CD4-positive, alpha-beta T cell (primary cell): ENCODE data around the gene MEG3. TPM values are rescaled to one million over a fixed set of nuclear protein-coding genes. Genes with fewer than 3 reads are reported as not detected.

ENCODE experiments used
- ATAC-seq: fragments of 200-7000 bp; cut with Tn5 transposase; one replicate; pipeline ENCODE4 v1.10.0; 2022; ENCODE audit warnings: mild to moderate bottlenecking; ENCODE audit not compliant: poor library complexity
- CTCF ChIA-PET: fragments of 350-600 bp; sonication (Branson Sonifier 250); formaldehyde crosslinking; loops from one replicate; lab custom pipeline; 2021; ENCODE audit warnings: antibody characterized with exemption, inconsistent platforms; lab: Charles Lee
- POLR2A ChIA-PET: fragments of 350-600 bp; sonication (Branson Sonifier 250); formaldehyde crosslinking; loops from one replicate; lab custom pipeline; 2021; ENCODE audit warnings: antibody characterized with exemption, inconsistent platforms; lab: Charles Lee
- DNase-seq, 14 experiments: peaks; one replicate each; pipeline ENCODE4 v3.0.0-alpha.2; 2013 to 2020; ENCODE audit warnings: mixed read lengths in 2 of 14
- H3K27ac ChIP-seq, 2 donors: one replicate each; pipeline versions ENCODE4 v1.5.1 to v1.7.0; 2013; ENCODE audit warnings: low read length in 2 of 2, low read depth in 1 of 2, mild to moderate bottlenecking in 1 of 2
- H3K27me3 ChIP-seq, 2 experiments: 1 replicate in 1 of 2; 2 replicates in 1 of 2; pipeline versions ENCODE4 v1.6.1 to v1.7.0; 2013; ENCODE audit warnings: low read length in 2 of 2, control low read depth in 1 of 2, mild to moderate bottlenecking in 1 of 2, moderate library complexity in 1 of 2; ENCODE audit not compliant: insufficient read depth in 2 of 2, control insufficient read depth in 1 of 2
- H3K36me3 ChIP-seq: one replicate; pipeline ENCODE4 v1.6.1; 2013; ENCODE audit warnings: low read length, control low read depth; ENCODE audit not compliant: insufficient read depth
- H3K4me1 ChIP-seq: one replicate; pipeline ENCODE4 v1.6.1; 2013; ENCODE audit warnings: low read length, control low read depth; ENCODE audit not compliant: insufficient read depth
- H3K4me3 ChIP-seq: one replicate; pipeline ENCODE4 v1.5.1; 2013; ENCODE audit warnings: mild to moderate bottlenecking, low read length, moderate library complexity
- H3K9me3 ChIP-seq, 2 experiments: 1 replicate in 1 of 2; 2 replicates in 1 of 2; pipeline versions ENCODE4 v1.6.1 to v1.7.0; 2013; ENCODE audit warnings: low read length in 2 of 2, mild to moderate bottlenecking in 2 of 2, control low read depth in 1 of 2, moderate library complexity in 1 of 2; ENCODE audit not compliant: control insufficient read depth in 1 of 2, insufficient read depth in 1 of 2
- H3K27ac Mint-ChIP-seq: one replicate; pipeline ENCODE4 v1.8.0; 2020; ENCODE audit warnings: mixed read lengths
- H3K27me3 Mint-ChIP-seq: one replicate; pipeline ENCODE4 v1.8.0; 2021; ENCODE audit warnings: mixed read lengths
- H3K36me3 Mint-ChIP-seq: one replicate; pipeline ENCODE4 v1.8.0; 2021; ENCODE audit warnings: low read depth, mixed read lengths
- H3K4me1 Mint-ChIP-seq: one replicate; pipeline ENCODE4 v1.8.0; 2021; ENCODE audit warnings: low read depth, mixed read lengths
- H3K4me3 Mint-ChIP-seq: one replicate; pipeline ENCODE4 v1.8.0; 2020; ENCODE audit warnings: mild to moderate bottlenecking, mixed read lengths
- H3K9me3 Mint-ChIP-seq: one replicate; pipeline ENCODE4 v1.8.0; 2020; ENCODE audit warnings: mixed read lengths
- intact Hi-C, 2 experiments: fragments of 100-400 bp; cut with DNase I in 1 of 2; cut with micrococcal nuclease in 1 of 2; formaldehyde crosslinking; loops; one replicate each; pipeline versions ENCODE4 v1.15.1 to v1.9.0; 2023 to 2025; cut with DNase I, micrococcal nuclease
- total RNA-seq, 174 experiments: library from RNA in 2 of 174; stranded (reverse) in 2 of 174; gene quantifications; one replicate each; pipeline ENCODE4 v1.2.3 and lab custom pipeline; 2021 to 2026
- TF ChIP-seq, protein P1 (sequence below): fragments of 200-600 bp; IDR thresholded peaks from one replicate; pipeline ENCODE4 v1.8.0; 2022; ENCODE audit warnings: antibody characterized with exemption, mild to moderate bottlenecking

MEG3 gene
- total RNA-seq, 2 experiments from 2014 or later: not detected

- H3K36me3 Mint-ChIP-seq: no peaks in the 10 kb centered on the region
Observed at GRCh38 chr14:100827101-100828021, 1.4 kb downstream of the MEG3 start.

DNA sequence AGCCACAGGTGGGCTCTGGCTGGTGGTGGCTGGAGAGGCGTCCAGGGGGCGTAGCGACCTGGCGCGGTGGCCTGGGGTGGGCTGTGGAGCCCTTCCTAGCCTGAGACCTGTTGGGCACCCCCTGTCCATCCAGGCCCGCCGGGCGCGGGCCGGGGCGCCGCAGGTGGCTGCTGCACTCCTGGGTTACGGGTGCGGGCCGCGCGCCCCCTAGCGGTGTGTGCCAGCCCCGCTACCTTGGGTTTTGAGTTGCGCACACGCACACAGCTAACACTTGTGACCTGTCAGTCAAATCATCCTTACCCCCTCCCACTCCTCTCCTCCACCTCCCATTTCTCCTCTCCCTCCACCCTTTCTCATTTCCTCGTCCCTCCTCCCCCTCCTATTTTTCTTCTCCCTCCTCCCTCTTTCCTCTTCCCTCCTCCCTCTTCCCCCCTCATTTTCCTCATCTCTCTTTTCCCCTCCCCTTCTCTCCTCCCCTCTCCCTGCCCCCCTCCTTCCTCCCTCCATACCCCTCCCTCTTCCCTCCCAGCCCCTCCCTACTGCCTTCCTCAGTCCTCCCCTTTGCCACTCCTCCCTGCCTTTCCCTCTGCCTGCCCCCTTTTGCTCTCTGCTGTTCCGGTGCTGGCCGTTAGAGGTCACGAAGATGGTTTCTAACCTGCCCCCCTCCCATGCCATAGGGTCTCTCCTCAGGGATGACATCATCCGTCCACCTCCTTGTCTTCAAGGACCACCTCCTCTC, 2.3 kb downstream of the MEG3 start:
- TF ChIP-seq, protein P1, sequence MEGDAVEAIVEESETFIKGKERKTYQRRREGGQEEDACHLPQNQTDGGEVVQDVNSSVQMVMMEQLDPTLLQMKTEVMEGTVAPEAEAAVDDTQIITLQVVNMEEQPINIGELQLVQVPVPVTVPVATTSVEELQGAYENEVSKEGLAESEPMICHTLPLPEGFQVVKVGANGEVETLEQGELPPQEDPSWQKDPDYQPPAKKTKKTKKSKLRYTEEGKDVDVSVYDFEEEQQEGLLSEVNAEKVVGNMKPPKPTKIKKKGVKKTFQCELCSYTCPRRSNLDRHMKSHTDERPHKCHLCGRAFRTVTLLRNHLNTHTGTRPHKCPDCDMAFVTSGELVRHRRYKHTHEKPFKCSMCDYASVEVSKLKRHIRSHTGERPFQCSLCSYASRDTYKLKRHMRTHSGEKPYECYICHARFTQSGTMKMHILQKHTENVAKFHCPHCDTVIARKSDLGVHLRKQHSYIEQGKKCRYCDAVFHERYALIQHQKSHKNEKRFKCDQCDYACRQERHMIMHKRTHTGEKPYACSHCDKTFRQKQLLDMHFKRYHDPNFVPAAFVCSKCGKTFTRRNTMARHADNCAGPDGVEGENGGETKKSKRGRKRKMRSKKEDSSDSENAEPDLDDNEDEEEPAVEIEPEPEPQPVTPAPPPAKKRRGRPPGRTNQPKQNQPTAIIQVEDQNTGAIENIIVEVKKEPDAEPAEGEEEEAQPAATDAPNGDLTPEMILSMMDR: no peak
- Mint-ChIP-seq H3K4me3 (no peak overlapping the region), H3K27me3 (peaks cover 54% of the 10 kb centered on the region), H3K4me1 (no peaks in the 10 kb centered on the region), H3K27ac (no peak overlapping the region), H3K9me3 (no peaks in the 10 kb centered on the region), H3K36me3 (no peaks in the 10 kb centered on the region)
- Histone ChIP-seq H3K27me3 (peaks cover 15 to 35% of the 10 kb centered on the region in 2 experiments), H3K4me3 (no peak overlapping the region), H3K27ac (no peak overlapping the region), H3K9me3 (peaks cover 0 to 40% of the 10 kb centered on the region in 2 experiments), H3K4me1 (no peaks in the 10 kb centered on the region), H3K36me3 (no peaks in the 10 kb centered on the region)
- DNase-seq (no peak), ATAC-seq (no peak)
- intact Hi-C loops: no loop called here
- ChIA-PET POLR2A (no interaction called here), CTCF (no interaction called here)

More at GRCh38 chr14:100827101-100828021, 1.4 kb downstream of the MEG3 start:
- TF ChIP-seq, protein P1: no peak
- ChIA-PET POLR2A (no interaction called here), CTCF (no interaction called here)
- Histone ChIP-seq H3K9me3 (peaks cover 0 to 40% of the 10 kb centered on the region in 2 experiments), H3K27ac (no peak overlapping the region), H3K4me3 (no peak overlapping the region), H3K4me1 (no peaks in the 10 kb centered on the region), H3K36me3 (no peaks in the 10 kb centered on the region), H3K27me3 (peaks cover 15 to 38% of the 10 kb centered on the region in 2 experiments)
- H3K4me1 Mint-ChIP-seq: no peaks in the 10 kb centered on the region
- no peak overlapping the region for H3K4me3 Mint-ChIP-seq
- H3K9me3 Mint-ChIP-seq: no peaks in the 10 kb centered on the region
- intact Hi-C loops: no loop called here
- DNase-seq: no peak
- ATAC-seq: no peak
- H3K27ac Mint-ChIP-seq: no peak overlapping the region
- peaks cover 63% of the 10 kb centered on the region for H3K27me3 Mint-ChIP-seq

- no peaks in the 10 kb centered on the region for H3K36me3 Mint-ChIP-seq
- H3K9me3 ChIP-seq: peaks cover 0 to 24% of the 10 kb centered on the region in 2 experiments
- H3K27ac ChIP-seq: no peak overlapping the region
- peaks cover 36% of the 10 kb centered on the region for H3K27me3 Mint-ChIP-seq
- no peaks in the 10 kb centered on the region for H3K9me3 Mint-ChIP-seq
- H3K4me3 ChIP-seq: no peak overlapping the region
- no peaks in the 10 kb centered on the region for H3K4me1 Mint-ChIP-seq
- ATAC-seq (no peak), DNase-seq (no peak)
- H3K4me1 ChIP-seq: no peaks in the 10 kb centered on the region
- TF ChIP-seq, protein P1: no peak
- intact Hi-C loops: no loop called here
- H3K27ac Mint-ChIP-seq: no peak overlapping the region
- H3K27me3 ChIP-seq: peaks cover 9 to 14% of the 10 kb centered on the region in 2 experiments
- H3K36me3 ChIP-seq: no peaks in the 10 kb centered on the region
- no peak overlapping the region for H3K4me3 Mint-ChIP-seq
- POLR2A ChIA-PET: no interaction called here
- CTCF ChIA-PET: no interaction called here
Observed at GRCh38 chr14:100830681-100831080, 4.8 kb downstream of the MEG3 start.
